ENCODE results near the gene GNG13.

The GNG13 gene

DNA sequence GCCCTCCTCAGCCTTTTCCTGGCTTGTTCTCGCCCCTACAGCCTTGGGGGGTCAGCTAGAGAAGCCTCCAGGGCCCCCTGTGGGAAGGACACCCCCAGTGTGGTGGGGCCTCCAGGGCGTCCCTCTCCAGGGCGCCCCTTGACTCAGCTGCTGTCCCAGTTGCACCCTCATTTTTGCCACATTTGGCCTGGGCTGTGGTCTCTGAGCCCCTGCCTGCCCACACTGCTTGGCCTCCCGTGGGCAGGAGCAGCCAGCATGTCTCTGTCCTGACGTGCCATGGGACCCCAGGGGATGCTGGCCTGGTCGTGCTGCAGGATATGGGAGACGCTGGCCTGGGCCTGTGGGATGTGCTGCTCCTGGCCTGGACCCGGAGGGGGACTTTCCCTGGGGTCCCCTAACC lies 7.1 kb downstream of the GNG13 start:
- DNase-seq (ENCODE audit: low spot score), result no peak

GRCh38 chr16:792221-792995 lies 8.1 kb downstream of the GNG13 start:
- DNase-seq (ENCODE audit: low spot score), result no peak

GRCh38 chr16:791131-791530 lies 9.4 kb downstream of the GNG13 start:
- DNase-seq (ENCODE audit: low spot score), result no peak

DNA sequence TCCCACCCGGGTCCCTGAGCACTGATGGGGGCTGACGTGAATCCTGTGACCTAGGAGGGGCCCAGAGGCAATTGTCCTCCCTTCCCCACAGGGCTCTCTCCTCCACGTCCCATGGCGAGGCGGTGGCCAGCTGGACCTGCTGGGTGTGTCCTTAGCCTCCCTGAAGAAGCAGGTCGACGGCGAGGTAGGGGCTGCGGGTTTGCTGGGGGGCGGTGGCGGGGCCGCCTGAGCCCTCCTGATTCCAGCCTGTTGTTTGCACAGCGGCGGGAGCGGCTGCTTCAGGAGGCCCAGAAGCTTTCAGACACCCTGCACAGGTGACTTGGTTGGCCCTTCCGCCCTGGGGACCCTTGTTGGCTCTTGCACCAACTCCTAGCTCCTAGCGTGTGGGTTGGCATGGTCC lies 10.4 kb downstream of the GNG13 start:
- DNase-seq (ENCODE audit: low spot score), result no peak

DNA sequence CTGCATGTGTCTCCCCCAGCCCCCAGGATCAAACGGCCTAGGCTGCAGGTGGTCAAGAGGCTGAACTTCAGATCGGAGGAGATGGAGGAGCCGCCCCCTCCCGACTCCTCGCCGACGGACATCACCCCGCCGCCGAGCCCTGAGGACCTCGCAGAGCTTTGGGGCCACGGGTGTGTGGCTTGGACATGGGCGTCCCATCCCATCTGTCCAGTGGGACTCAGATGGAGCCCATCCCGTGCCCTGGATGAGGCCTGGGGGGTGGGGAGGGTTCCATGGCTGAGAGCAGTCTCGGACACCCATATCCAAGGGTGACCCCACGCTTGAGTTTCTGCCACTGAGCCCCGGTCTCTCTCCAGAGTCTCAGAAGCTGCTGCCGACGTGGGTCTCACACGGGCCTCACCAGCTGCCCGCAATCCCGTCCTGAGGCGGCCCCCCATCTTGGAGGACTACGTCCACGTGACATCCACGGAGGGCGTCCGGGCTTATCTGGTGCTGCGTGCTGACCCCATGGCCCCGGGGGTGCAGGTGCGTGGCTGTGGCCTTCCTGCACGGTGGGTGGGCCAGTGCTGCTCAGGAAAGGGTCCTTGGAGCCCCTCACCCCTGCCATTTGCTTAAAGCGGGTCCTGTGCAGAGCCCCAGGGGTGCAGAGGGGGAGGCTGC lies 11.2 kb downstream of the GNG13 start:
- DNase-seq (ENCODE audit: low spot score), result no peak

- DNase-seq (ENCODE audit: low spot score), result peak; percentile 100
Measured at GRCh38 chr16:788399-789126, 12.0 kb downstream of the GNG13 start, which contains the start of gene CHTF18. Gene CHTF18, plus strand, starts transcription at chr16:788620. Its CDS starts 65 bp downstream, at chr16:788685.

DNA sequence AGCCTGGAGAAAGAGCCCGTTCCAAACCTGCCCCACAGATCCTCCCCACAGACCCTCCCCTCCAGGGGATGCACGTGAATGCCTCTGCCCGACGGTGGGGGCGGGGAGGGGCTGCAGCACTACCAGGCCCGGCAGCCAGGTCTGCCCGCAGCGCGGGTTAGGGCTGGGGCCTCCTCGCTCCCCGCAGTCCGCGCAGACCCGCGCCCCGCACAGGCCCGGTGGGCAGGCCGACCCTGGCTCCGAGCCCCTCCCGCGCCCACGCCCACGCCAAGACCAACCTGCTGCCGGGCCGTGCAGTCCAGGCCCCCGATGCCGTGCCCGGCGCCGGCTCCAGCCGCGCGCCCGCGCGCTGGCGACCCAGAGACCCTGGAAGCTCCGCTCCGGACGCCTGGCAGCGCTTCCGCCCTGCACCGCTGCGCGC lies 12.5 kb downstream of the GNG13 start, which contains the start of gene RPUSD1:
RPUSD1 (minus strand) TSS at position 404 of the 421 bp plus-strand sequence. CDS start 644 bp downstream, outside the sequence.
- no peak for DNase-seq (ENCODE audit: low spot score)

GRCh38 chr16:787321-787966 lies 13.1 kb downstream of the GNG13 start:
- no peak for DNase-seq (ENCODE audit: low spot score)

DNA sequence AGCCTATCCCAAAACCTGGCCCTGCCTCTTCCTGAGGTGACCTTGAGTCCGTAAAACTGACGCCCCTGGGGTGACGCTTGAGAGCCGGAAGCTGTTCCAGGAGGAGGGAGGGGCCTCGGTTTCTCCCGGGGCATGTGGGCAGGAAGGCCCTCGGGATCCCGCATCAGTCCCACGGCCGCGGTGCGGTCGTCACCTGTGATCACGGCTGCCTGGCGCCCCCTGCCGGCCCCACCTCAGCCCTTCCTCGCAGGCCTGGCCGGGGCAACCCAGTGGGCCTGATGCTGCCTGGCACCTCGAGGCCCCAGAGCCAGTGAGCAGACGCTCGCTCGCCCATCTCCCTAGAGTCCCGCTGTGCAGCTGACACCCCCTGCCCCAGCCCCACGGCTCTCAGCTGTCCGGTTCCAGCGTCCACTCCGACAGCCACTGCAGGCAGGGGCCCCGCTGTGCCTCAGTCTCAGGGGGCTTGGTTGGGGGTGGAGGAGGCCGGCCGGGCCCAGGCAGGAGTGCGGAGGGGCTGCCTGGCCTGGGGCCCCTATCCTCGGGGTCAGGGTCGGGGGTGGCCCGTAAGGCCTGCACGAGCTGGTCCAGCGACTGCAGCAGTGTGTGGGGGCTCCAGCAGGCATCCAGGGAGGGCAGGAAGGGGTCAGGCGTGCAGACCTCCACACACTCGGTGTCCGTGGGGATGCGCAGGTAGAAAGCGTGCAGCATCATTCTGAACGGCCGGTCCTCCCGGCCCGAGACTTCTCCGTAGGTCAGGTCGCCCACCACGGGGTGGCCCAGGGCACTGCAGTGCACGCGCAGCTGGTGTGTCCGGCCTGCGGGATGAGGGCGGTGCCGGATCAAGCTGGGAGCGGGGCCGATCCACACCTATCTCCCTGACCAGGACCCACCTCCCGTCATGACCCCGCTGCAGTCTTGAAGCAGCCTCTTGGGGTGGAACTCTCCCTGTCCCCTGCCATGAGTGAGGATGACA lies 14.7 kb downstream of the GNG13 start:
- DNase-seq (ENCODE audit: low spot score), result peak; percentile 74

GRCh38 chr16:784431-784830 lies 16.1 kb downstream of the GNG13 start:
- DNase-seq (ENCODE audit: low spot score), result no peak

GRCh38 chr16:783404-784161 lies 17.0 kb downstream of the GNG13 start:
- no peak for DNase-seq (ENCODE audit: low spot score)

GRCh38 chr16:782766-783403 lies 17.6 kb downstream of the GNG13 start:
- no peak for DNase-seq (ENCODE audit: low spot score)

- no peak for DNase-seq (ENCODE audit: low spot score)
Measured at GRCh38 chr16:782258-782657, 18.3 kb downstream of the GNG13 start.

- DNase-seq (ENCODE audit: low spot score), result no peak
Measured at GRCh38 chr16:781346-782010, 19.1 kb downstream of the GNG13 start.

- DNase-seq (ENCODE audit: low spot score), result no peak
Measured at GRCh38 chr16:780296-780695, 20.2 kb downstream of the GNG13 start.

GRCh38 chr16:779561-779960 lies 21.0 kb downstream of the GNG13 start:
- DNase-seq (ENCODE audit: low spot score), result no peak

GRCh38 chr16:778909-779527 lies 21.5 kb downstream of the GNG13 start:
- DNase-seq (ENCODE audit: low spot score), result no peak

- DNase-seq (ENCODE audit: low spot score), result no peak
Measured at GRCh38 chr16:778447-778846, 22.1 kb downstream of the GNG13 start.

DNA sequence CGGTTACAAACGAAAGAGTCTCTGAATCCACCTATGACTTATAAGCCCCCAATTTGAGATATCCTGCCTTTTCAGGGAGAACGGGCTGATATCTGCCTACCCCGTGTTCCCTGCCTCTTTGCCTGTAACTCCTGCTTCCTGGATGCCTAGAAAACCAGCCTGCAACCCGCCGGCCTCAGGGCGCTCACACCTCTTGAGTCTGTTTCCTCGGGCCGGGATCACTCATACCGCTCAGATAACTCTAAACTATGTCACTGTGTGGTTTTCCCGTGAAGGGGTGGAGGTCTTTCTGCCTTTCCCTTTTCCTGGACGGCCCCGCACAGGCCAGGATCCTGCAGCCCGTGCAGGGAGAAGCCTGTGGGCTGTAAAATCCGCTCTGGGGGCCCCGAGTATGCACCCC lies 22.7 kb downstream of the GNG13 start:
- no peak for DNase-seq (ENCODE audit: low spot score)

All from germinal center (tissue), 1 donor.